K562 (cell line): ENCODE measurements around the gene C2orf92. TPM values are rescaled to one million over a fixed set of nuclear protein-coding genes. Genes with fewer than 3 reads are reported as not detected.

ENCODE experiments used
- ATAC-seq: fragments of 200-7000 bp; cut with Tn5 transposase; 3 replicates; pipeline ENCODE4 v1.9.1; 2020; ENCODE audit warnings: moderate library complexity
- BruUV-seq: library from RNA; stranded (reverse); fragments of 400-500 nt; replicated peaks from 2 replicates; lab custom pipeline; 2021; lab: Mats Ljungman, UMichigan
- CTCF ChIA-PET: fragments of 300-600 bp; formaldehyde crosslinking; extraction: SDS; loops from one replicate; lab custom pipeline; 2021; ENCODE audit warnings: low intra/inter-chr PET ratio; lab: Yijun Ruan, JAX
- POLR2A ChIA-PET: fragments of 300-600, 350-650 bp; sonication (Branson Sonifier 250); formaldehyde crosslinking; extraction: SDS; loops from one replicate; lab custom pipeline; 2021; ENCODE audit warnings: antibody characterized with exemption, inconsistent platforms; lab: Yijun Ruan, JAX
- DNase-seq, 4 experiments: peaks; one replicate each; pipeline versions ENCODE4 v3.0.0 to v3.0.0-alpha.2; 2011 to 2018; ENCODE audit warnings: low spot score in 3 of 4, mixed read lengths in 3 of 4; ENCODE audit errors: extremely low read depth in 1 of 4
- FAIRE-seq: peaks from 2 replicates; lab custom pipeline; 2011; peaks lifted over from hg19 to GRCh38; lab: Jason Lieb, UNC
- H2AFZ ChIP-seq: 2 replicates; pipeline ENCODE4 v1.6.0; 2011; ENCODE audit warnings: low read depth, low read length, control low read depth, inconsistent platforms
- H3K27ac ChIP-seq: fragments of 200-600 bp; 3 replicates; pipeline ENCODE4 v1.8.0; 2011; ENCODE audit warnings: low read depth, mild to moderate bottlenecking, control low read depth, inconsistent platforms, low read length, moderate library complexity, mixed read lengths; ENCODE audit errors: extremely low read depth
- H3K27me3 ChIP-seq, 2 experiments: fragments of 300-600 bp in 1 of 2; 2 replicates in 1 of 2; 3 replicates in 1 of 2; pipeline versions ENCODE4 v1.6.0 to v1.8.0; 2011; ENCODE audit warnings: inconsistent platforms in 2 of 2, low read length in 2 of 2, mild to moderate bottlenecking in 1 of 2, mixed read lengths in 1 of 2, moderate library complexity in 1 of 2; ENCODE audit not compliant: control insufficient read depth in 2 of 2, insufficient read depth in 2 of 2
- H3K36me3 ChIP-seq: fragments of 300-600 bp; 3 replicates; pipeline ENCODE4 v1.8.0; 2011; ENCODE audit warnings: mild to moderate bottlenecking, low read length, inconsistent platforms; ENCODE audit not compliant: control insufficient read depth, insufficient read depth
- H3K4me1 ChIP-seq, 2 experiments: fragments of 200-600 bp in 1 of 2; replicated peaks in 1 of 2; 2 replicates in 1 of 2; 3 replicates in 1 of 2; pipeline versions ENCODE4 v1.5.1 to v1.8.0; 2011; ENCODE audit warnings: inconsistent platforms in 2 of 2, low read length in 2 of 2, mild to moderate bottlenecking in 1 of 2, mixed read lengths in 1 of 2, moderate library complexity in 1 of 2; ENCODE audit not compliant: control insufficient read depth in 2 of 2, insufficient read depth in 2 of 2
- H3K4me2 ChIP-seq: 2 replicates; pipeline ENCODE4 v1.6.1; 2011; ENCODE audit warnings: low read length, control low read depth, inconsistent platforms, mixed read lengths; ENCODE audit not compliant: insufficient read depth
- H3K4me3 ChIP-seq: fragments of 200-600 bp; sonication (generic), shearing (Covaris generic); 2 replicates; pipeline ENCODE4 v1.5.1; 2016; ENCODE audit warnings: control low read depth, inconsistent platforms
- H3K79me2 ChIP-seq: fragments of 200-600 bp; 3 replicates; pipeline ENCODE4 v1.8.0; 2011; ENCODE audit warnings: low read length, inconsistent platforms; ENCODE audit not compliant: control insufficient read depth, insufficient read depth
- H3K9ac ChIP-seq, 2 experiments: 2 replicates each; pipeline versions ENCODE4 v1.6.0 to v1.6.1; 2011; ENCODE audit warnings: low read depth in 2 of 2, low read length in 2 of 2, control low read depth in 1 of 2, inconsistent platforms in 1 of 2, mild to moderate bottlenecking in 1 of 2, mixed read lengths in 1 of 2; ENCODE audit not compliant: insufficient read depth in 1 of 2
- H3K9me1 ChIP-seq: one replicate; pipeline ENCODE4 v1.6.0; 2011; ENCODE audit warnings: inconsistent platforms, mild to moderate bottlenecking, low read length, moderate library complexity; ENCODE audit not compliant: control insufficient read depth, insufficient read depth
- H3K9me3 ChIP-seq: replicated peaks from 2 replicates; pipeline ENCODE4 v1.5.1; 2011; ENCODE audit warnings: low read depth, low read length, inconsistent platforms; ENCODE audit not compliant: control insufficient read depth, insufficient read depth
- H4K20me1 ChIP-seq: replicated peaks from 2 replicates; pipeline ENCODE4 v1.6.1; 2011; ENCODE audit warnings: low read length, inconsistent platforms, mixed read lengths; ENCODE audit not compliant: control insufficient read depth, insufficient read depth
- CREB5 ChIP-seq: fragments of 250-450 bp; sonication (Bioruptor Pico); IDR thresholded peaks from 2 replicates; pipeline ENCODE4 v1.5.0; 2020; ENCODE audit warnings: mild to moderate bottlenecking
- E4F1 ChIP-seq: fragments of 250-450 bp; sonication (Bioruptor Pico); IDR thresholded peaks from 2 replicates; pipeline ENCODE4 v1.5.0; 2021; ENCODE audit warnings: mild to moderate bottlenecking, borderline replicate concordance
- GTF2F1 ChIP-seq: IDR thresholded peaks from 2 replicates; pipeline ENCODE4 v1.6.1; 2011; ENCODE audit warnings: low read depth, low read length, improper control_type of control experiment
- MAZ ChIP-seq, 2 experiments: fragments of 450-650 bp in 1 of 2; sonication (generic) in 1 of 2; formaldehyde crosslinking; IDR thresholded peaks in 1 of 2; conservative IDR thresholded peaks in 1 of 2; 2 replicates each; pipeline versions ENCODE4 v1.4.0 to v1.5.0; 2020; ENCODE audit warnings: mild to moderate bottlenecking in 1 of 2, missing genetic modification reagents in 1 of 2
- NELFE ChIP-seq: IDR thresholded peaks from 2 replicates; pipeline ENCODE4 v1.6.1; 2011; ENCODE audit warnings: mild to moderate bottlenecking; ENCODE audit not compliant: insufficient read depth, insufficient read length
- OTX1 ChIP-seq: fragments of 450-650 bp; formaldehyde crosslinking; IDR thresholded peaks from 2 replicates; pipeline ENCODE4 v1.4.0; 2022; ENCODE audit warnings: mild to moderate bottlenecking
- ZNF318 ChIP-seq, 2 experiments: fragments of 450-650 bp; IDR thresholded peaks; 2 replicates each; pipeline ENCODE4 v1.6.1; 2016; ENCODE audit warnings: mild to moderate bottlenecking in 2 of 2, borderline replicate concordance in 1 of 2, low read depth in 1 of 2, moderate library complexity in 1 of 2
- ZNF717 ChIP-seq: fragments of 250-450 bp; sonication (Bioruptor Pico); IDR thresholded peaks from 2 replicates; pipeline ENCODE4 v1.5.0; 2021
- WGBS: fragments of 100-300 bp; shearing (Covaris generic); methylation state at CpG from one replicate; pipeline ENCODE4 v1.1.6; 2016; ENCODE audit warnings: low coverage, mixed read lengths; ENCODE audit not compliant: insufficient coverage; ENCODE audit errors: missing lambda C conversion rate; 5-methylcytosine and 5-hydroxymethylcytosine counted together
- in situ Hi-C: fragments of 300-500 bp; cut with MboI; formaldehyde crosslinking; loops from 4 replicates; pipeline ENCODE4 v1.15.0; 2018; ENCODE audit warnings: inconsistent platforms, mixed read lengths
- intact Hi-C: fragments of 100-400 bp; cut with micrococcal nuclease; formaldehyde crosslinking; loops from 2 replicates; pipeline ENCODE4 v1.14.2; 2022
- polyA plus RNA-seq, 8 experiments: library from polyadenylated mRNA; depleted of rRNA in 4 of 8; stranded (reverse) in 5 of 8; unstranded in 3 of 8; fragments of >200 nt; fragmentation: Nextera tagmentation in 2 of 8; fragmentation: Illumina TruSeq in 1 of 8; extraction: Ambion mirVana in 2 of 8; extraction: Trizol in 1 of 8; gene quantifications; 2 replicates each; pipeline versions ENCODE4 v1.2.1 to v1.2.3, GENCODE V29; 2011 to 2014; ENCODE audit warnings: inconsistent platforms in 1 of 8, missing spikeins in 1 of 8
- total RNA-seq, 7 experiments: library from RNA; depleted of rRNA in 6 of 7; stranded (reverse); fragments of >200 nt in 6 of 7; fragmentation: Illumina TruSeq in 2 of 7; extraction: Trizol in 2 of 7; gene quantifications; 2 replicates each; pipeline versions ENCODE4 v1.2.1 to v1.2.3, GENCODE V29; 2011 to 2021; ENCODE audit warnings: low replicate concordance in 1 of 7

The C2orf92 gene
- total and polyA plus RNA-seq, 9 of the 15 experiments (the other 6 are each of a cell fraction or from before 2014, with no cell fraction given) = 0.65 to 6.8 (median 3.6) TPM

GRCh38 chr2:97724073-97724410 lies 54.5 kb downstream of the C2orf92 start (continued):
- no peak for TF ChIP-seq ZNF318 (IDR thresholded peaks at IDR 0.05; ENCODE audit: borderline replicate concordance in 1 of 2, low read depth in 1 of 2)

GRCh38 chr2:97724501-97724900 lies 55.0 kb downstream of the C2orf92 start:
- in situ Hi-C loops = no loop called here
- CTCF ChIA-PET = no interaction called here
- Histone ChIP-seq H3K4me2 (no peak overlapping the region), H3K27ac (no peak overlapping the region), H3K4me3 (no peak overlapping the region), H3K4me1 (peaks cover 0 to 17% of the 10 kb centered on the region in 2 experiments; a peak in 1 of 5 replicates), H3K9me3 (no peaks in the 10 kb centered on the region), H3K79me2 (no peaks in the 10 kb centered on the region), H4K20me1 (no peaks in the 10 kb centered on the region), H3K9me1 (no peaks in the 10 kb centered on the region), H3K27me3 (peaks cover 0 to 27% of the 10 kb centered on the region in 2 experiments; a peak in 2 of 5 replicates), H3K36me3 (no peaks in the 10 kb centered on the region), H2AFZ (no peak overlapping the region), H3K9ac (no peak overlapping the region)
- FAIRE-seq (no peak), ATAC-seq (no peak), DNase-seq (no peak)
- POLR2A ChIA-PET = interaction anchor here (0.6 kb wide), 1 partner anchor 14 kb away, joined by 3 read pairs; no protein-coding TSS in a partner anchor
- intact Hi-C loops = no loop called here
- WGBS = 50% methylated on average over 7 of the region's 17 CpGs
- TF ChIP-seq MAZ (CRISPR knock-in tag; conservative IDR thresholded peaks at IDR 0.05 in 1 of 2, IDR thresholded peaks at IDR 0.05 in 1 of 2) = no peak
- TF ChIP-seq ZNF717 (CRISPR knock-in tag) = no peak
- no peak for TF ChIP-seq CREB5 (CRISPR knock-in tag)
- no peak for TF ChIP-seq E4F1
- no peak for TF ChIP-seq OTX1 (CRISPR knock-in tag)
- no peak for TF ChIP-seq GTF2F1
- TF ChIP-seq NELFE = no peak
- BruUV-seq = no TSS peak
